ENCODE results near the gene RPL10.
"Not testable (repeated sequence)": the region's sequence is repeated elsewhere in the genome, so short reads cannot be mapped to it uniquely, and the experiment has no call there.

The RPL10 gene

DNA sequence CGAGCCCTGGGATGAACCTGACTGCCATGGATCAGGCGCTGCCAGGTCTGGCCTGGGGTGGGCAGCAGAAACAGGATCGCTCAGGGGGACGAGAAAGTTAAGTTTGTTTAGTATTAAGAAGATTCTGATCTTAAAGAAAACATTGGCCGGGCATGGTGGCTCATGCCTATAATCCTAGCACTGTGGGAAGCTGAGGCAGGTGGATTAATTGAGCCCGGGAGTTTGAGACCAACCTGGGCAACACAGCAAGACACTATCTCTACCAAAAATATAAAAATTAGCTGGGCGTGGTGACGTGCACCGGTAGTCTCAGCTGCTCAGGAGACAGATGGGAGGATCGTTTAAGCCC is 23.0 kb upstream of the RPL10 start:
- intact Hi-C loops (cut with DNase I), result no loop called here
- DNase-seq, result no peak

DNA sequence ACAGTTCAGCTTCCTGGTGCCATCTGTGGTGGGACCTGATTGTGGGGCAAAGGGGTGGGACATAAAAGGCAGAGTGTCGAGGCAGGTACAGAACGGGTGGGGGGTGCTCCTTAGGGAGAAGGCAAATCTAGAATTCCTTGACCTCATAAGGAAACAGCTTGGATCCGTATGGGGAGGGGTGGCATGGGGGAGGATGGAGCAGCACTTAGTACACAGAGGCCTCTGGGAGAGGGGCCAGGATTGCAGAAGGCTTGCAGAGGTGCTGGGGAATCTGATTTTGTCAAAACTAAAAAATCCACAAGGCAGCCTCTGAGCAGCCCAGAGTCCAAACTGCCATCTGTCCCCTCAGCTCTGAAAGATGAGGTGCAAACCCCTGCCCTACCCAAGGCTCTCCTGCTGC is 21.4 kb upstream of the RPL10 start:
- intact Hi-C loops (cut with DNase I), result no loop called here
- no peak for DNase-seq

DNA sequence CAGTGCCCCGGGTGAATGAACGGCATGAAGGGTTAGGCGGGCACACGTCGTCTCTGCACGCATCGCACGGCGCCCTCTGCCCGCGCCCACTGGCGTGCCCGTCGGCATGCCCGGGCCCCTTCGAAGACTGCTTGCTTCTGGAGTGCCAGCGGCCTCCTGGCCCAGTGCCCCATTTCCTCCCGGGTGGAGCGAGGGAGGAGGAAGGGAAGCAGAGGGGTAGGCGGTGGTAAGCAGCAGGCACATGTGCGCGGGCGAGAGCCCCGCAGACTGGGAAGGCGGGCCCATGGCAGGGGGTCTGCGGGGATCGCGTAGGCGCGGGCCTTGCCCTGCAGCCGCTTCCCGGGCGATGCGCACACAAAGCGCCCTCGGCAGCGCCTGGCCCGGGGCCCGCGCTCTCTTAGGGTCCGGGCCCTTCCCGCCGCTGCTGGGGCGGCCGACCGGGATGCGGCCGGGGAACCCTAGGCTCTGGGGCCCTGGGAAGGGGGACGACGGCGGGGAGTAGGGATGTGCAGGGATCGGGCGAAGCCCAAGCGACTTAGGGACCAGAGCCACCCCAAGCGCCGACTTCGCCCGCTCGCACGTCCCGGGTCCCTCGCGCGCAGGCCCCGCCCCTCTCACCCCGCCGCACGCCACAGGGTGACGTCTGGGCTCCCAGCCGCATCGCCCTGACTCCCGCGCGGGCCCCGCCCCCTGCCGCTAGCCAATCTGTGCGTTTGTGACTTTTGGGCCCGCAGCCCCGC is 19.9 kb upstream of the RPL10 start:
- intact Hi-C loops (cut with DNase I), result no loop called here
- DNase-seq, result peak in 4 of 10 donors; percentile 36 to 91 (median 52)

DNA sequence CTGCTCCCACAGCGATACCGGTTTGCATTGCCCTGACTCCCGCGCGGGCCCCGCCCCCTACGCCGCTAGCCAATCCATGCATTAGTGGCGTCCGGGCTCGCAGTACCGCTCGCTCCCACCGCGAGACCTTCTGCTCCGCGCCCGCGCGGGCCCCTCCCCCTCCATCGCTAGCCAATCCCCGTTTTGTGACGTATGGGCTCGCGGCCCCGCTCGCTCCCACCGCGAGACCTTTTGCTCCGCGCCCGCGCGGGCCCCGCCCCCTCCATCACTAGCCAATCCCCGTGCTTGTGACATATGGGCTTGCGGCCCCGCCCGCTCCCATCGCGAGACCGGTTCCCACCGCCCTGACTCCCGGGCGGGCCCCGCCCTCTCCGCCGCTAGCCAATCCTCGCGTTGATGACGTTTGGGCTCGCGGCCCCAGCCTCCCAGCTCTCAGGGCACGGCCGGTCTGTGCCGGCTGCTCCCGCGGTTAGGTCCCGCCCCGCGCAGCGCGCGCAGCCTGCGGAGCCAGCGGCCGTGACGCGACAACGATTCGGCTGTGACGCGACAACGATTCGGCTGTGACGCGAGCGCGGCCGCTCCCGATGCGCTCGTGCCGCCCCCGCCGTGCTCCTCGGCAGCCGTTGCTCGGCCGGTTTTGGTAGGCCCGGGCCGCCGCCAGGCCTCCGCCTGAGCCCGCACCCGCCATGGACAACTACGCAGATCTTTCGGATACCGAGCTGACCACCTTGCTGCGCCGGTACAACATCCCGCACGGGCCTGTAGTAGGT is 19.2 kb upstream of the RPL10 start, which contains the start of gene EMD:
Gene EMD (plus strand): TSS at position 497 of the 770 bp plus-strand sequence. CDS start 190 bp downstream, at position 687.
- intact Hi-C loops (cut with DNase I), result no loop called here
- peak; percentile 91 to 99 (median 96) for DNase-seq

DNA sequence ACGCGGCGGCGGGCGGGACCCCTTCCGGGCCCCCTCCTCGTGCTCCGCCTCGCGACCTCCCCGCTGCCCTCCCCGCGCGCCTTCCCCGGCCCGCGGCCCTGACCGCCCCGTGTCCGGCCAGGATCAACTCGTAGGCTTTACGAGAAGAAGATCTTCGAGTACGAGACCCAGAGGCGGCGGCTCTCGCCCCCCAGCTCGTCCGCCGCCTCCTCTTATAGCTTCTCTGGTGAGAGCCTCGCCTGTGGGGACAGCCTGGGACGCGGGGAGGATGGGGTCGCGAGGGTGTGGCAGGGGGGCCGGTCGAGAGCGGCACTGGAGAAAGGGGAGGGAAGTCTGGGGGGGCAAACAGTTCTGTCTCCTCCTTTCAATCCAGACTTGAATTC is 18.6 kb upstream of the RPL10 start:
- peak in 1 of 10 donors; percentile 77 for DNase-seq
- intact Hi-C loops (cut with DNase I), result no loop called here

DNA sequence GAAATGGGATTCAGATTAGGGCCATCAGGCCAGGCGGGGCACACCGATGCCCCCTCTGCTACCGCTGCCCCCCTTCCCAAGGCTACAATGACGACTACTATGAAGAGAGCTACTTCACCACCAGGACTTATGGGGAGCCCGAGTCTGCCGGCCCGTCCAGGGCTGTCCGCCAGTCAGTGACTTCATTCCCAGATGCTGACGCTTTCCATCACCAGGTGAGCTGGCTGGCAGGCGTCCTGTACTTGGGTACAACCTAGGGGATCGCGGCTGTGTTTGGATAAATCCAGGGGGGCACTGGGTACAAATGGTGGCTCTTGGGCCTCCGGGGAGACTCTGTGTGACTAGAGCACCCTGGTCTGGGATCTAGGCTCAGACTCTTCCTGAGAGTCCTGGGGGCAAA is 18.0 kb upstream of the RPL10 start:
- no peak for DNase-seq
- intact Hi-C loops (cut with DNase I), result no loop called here

DNA sequence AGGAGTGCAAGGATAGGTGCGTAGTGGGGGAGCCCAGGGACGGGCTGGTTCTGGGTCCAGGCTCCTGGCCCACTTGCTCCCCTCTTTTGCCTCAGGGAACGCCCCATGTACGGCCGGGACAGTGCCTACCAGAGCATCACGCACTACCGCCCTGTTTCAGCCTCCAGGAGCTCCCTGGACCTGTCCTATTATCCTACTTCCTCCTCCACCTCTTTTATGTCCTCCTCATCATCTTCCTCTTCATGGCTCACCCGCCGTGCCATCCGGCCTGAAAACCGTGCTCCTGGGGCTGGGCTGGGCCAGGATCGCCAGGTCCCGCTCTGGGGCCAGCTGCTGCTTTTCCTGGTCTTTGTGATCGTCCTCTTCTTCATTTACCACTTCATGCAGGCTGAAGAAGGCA is 17.4 kb upstream of the RPL10 start:
- intact Hi-C loops (cut with DNase I), result no loop called here
- no peak for DNase-seq

DNA sequence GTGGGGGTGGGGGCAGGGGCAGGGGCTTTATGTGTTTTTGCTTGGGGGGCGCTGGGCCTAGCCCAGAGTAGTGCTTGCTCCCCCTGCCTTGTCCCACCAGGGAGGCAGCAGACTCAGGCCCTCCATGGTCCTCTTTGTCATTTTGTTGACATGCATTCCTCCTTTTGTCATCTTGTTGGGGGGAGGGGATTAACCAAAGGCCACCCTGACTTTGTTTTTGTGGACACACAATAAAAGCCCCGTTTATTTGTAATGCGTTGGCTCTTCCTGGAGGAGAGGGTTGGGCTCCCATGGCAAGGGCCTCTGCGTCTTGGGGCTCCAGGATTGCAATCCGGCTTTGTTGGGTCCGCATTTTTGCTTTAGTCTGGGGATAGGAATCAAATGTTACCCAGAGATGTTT is 16.9 kb upstream of the RPL10 start:
- no peak for DNase-seq
- intact Hi-C loops (cut with DNase I), result no loop called here

DNA sequence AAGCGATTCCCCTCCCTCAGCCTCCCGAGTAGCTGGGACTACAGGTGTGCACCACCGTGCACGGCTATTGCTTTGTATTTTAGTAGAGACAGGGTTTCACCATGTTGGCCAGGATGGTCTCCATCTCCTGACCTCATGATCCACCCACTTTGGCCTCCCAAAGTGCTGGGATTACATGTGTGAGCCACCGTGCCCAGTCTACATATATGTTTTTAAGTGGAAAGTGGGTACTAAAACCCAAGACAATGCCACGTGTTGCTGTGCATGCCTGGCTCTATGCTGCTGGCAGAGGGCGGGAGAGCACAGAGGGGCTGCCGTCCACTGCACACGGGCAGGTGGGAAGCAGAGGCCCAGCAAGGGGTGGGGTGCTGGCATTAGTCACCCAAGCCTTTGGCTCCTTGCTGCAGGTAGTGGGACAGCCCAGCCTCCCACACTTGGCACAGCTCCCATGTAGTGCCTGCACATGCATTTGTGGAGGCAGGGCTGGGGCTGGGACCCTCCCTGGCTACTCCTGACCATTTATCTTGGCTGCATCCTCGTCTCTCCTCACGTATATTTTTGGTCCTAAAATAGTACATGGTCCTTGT is 15.6 kb upstream of the RPL10 start:
- intact Hi-C loops (cut with DNase I), result no loop called here
- no peak for DNase-seq

DNA sequence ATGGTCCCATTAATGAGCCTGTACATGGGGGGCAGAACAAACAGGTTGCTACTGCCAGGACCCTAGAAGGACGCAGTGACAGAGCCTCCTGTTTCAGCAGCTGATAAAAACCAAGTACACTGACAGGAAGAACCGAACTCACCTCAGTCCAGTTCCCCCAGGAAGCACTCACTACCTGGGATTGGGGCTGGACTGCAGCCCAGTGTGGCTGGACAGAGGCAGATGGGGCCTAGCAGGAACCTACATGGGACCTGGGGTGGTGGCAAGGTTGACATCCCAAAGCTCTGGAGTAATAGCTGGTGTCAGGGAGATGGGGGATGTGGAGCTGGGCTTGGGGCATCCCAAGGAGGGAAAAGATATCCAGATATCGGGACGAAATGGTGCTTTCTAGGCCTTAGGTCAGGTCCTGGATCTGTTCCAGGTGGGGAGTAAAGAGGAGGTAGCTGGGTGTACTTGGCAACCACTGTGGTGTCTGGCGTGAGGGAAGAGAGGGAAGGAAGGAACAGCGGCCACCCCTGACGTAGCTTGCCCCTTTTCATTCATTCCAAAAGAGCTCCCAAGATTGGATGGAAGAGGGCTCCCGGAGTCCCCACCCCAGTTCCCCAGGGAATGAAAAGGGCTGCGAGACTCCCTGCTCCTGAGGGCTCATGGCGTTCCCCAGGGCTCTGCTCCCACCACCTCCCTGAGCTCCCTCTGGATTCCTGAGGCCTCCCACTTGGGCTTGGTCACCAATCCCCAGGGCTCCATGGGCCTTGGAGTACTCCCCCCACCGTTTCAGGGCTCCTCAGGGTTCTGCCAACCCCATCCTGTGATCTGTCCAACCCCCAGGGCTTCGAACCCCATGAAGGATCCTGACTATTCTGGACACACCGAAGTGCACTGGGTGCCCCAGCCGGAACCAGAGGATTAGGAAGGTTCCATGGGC is 14.6 kb upstream of the RPL10 start:
- intact Hi-C loops (cut with DNase I), result no loop called here
- no peak for DNase-seq

DNA sequence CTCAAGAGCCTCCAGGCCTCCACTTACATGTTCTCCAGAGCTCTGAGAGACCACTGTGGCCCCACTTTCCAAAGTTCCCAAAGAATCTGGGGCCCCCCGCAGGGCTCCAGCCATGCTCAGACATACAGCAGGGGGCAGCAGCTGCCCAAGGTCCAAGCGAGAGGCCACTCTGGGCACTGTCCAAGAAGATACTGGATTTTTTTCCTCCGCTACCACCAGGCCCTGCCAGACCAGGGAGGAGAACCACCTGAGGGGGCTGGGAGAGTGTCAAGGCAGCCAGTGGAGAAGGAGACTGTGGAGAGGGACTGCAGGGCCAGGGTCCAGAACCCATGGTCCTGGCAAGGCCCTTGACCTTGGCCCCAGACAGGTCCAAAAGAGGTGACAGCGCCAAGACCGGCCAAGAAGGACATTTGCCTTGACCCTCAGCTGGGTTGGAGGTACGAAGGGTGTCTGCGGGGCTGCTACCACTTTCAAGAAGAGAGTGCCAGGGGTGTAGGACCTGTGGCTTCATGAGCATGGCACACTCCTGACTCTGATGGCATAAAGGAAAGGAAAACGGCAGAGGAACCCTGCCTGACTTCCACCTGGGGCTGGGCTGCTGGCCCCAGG is 13.8 kb upstream of the RPL10 start:
- DNase-seq, result no peak
- intact Hi-C loops (cut with DNase I), result no loop called here

DNA sequence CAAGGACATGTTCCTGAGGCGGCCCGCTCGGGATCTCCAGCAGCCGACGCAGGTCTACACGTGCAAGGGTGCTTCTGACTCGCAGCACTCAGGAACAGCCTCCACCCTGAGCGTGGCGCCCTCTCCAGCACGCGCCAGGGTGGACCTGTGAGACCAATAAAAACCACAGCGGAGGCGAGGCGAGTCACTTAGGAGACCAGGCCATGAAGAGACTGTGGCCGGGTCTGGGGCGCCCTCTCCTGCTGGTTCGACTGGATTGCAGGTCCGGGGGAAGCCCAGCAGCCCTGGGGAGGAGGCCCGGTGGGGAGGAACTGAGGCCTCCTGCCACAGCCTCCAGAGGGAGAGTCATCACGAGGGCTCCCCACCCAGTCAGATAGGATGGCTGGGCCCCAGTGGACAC is 10.1 kb upstream of the RPL10 start:
- intact Hi-C loops (cut with DNase I); DNase-seq: not testable (repeated sequence)

DNA sequence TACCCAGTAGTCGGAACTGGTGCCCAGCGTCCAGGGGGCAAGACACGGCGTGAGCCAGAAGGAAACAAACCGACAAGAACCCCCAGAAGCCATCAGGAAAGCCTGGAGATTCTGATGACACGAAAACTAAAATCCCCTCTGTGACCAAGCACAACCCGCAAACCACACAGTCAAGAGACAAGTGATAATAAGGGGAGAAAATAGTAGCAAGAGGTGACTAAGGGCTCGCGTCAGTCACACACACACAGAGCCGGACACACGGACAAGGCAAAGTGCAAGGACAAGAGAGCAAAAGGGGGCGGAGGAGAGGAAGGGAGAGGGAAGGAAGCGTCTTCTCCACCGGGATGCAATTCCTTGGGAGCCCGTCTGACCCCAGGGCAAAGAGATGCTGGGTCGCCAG is 9.5 kb upstream of the RPL10 start:
- intact Hi-C loops (cut with DNase I); DNase-seq: not testable (repeated sequence)

DNA sequence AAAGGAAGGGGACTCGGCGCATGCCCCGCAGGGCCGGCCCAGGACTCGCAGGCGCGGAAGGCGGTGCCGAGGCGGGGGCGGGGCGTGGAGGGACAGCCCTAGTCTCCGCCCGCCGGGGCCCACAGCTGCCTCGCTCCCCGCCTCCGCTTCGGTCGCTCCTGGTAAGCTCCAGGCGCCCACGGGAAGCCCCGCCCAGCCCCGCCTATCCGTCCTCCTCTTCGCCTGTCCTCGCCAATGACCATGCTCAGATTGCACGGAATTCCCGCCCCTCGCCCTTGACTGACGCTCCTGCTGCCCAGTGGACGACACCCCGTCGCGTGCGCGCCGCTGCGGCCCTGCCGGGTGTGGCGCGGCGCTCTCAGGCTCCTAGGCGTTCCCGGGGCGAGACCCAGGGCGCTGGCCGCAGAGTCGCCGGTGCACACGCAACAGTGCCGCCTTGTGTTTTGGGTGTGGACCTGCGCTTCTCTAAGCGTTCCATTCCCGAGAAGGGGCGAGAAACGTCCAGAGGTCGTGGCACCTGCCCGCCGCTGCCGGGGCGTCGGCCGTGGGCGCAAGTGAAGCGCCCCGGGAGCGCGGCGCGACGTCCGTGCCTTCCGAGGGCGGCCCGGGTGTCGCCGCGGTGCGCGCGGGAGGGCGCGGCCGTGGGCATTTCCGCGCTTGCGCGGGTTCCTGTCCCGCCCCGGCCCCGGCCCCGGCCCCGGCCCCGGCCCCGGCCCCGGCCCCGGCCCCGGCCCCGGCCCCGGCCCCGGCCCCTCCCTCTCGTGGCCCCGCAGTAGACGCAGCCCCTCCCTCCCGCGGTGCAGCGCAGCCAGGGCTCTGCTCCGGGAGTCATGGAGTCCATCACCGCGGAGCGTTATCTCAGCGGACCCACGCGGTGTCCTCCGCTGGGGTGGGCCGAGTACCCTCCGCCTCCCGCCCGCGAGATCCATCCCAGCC is 8.1 kb upstream of the RPL10 start:
- intact Hi-C loops (cut with DNase I); DNase-seq: not testable (repeated sequence)

DNA sequence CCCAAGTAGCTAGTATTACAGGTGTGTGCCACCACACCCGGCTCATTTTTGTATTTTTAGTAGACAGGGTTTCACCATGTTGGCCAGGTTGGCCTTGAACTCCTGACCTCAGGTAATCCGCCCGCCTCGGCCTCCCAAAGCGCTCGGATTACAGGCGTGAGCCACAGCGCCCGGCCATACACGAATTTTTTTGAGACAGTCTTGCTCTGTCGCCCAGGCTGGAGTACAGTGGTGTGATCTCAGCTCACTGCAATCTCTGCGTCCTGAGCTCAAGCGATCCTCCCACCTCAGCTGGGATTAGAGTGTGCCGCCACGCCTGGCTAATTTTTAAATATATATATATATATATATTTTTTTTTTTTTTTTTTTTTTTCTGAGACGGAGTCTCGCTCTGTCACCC is 1.8 kb upstream of the RPL10 start:
- not testable (repeated sequence) for DNase-seq
- intact Hi-C loops (cut with DNase I), result loop anchor here (5.0 kb wide), 1 partner anchor 136 kb away; no protein-coding TSS in a partner anchor

DNA sequence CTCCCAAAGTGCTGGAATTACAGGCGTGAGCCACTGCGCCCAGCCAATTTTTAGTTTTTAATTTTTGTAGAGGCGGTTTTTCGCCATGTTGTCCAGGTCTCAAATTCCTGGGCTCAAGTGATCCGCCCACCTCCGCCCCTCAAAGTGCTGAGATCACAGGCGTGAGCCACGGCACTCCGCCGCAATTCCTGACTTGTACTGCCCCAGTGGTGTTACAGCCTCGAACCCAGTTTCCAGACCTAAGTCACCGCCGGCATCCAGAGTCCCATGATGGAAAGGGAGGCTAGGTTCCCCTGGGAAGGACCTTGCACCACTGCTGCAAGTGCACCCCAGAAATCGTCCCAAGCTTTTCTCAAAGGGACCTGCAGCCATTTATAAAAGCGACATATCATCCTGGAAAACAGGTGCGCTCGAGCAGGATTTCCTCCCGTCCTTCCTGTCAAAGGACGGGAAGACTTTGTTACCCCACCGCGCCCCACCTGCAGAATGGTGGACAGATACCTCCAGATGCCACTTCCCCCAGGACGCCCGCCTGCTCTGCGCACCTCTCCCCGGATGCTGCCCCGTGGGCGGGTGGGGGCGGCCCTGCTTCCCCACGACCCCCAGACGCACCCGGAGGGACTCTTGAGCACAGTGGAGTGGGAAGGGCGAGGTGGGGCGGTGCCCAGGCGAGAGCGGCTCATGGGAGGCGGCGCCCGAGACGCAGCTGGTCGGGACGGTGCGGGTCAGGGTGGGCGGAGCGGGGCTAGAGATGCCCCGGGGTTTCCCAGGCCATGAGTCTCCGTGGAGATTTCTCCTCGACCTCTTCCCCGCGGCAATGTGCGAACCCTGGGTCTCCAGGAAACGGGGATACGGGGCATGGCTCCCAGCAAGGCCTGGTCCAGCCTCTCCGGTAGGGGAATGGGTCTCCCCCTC is 947 bp upstream of the RPL10 start:
- peak in 9 of 10 donors; percentile 25 to 93 (median 51) for DNase-seq
- intact Hi-C loops (cut with DNase I), result loop anchor here (5.0 kb wide), 1 partner anchor 135 kb away; no protein-coding TSS in a partner anchor

DNA sequence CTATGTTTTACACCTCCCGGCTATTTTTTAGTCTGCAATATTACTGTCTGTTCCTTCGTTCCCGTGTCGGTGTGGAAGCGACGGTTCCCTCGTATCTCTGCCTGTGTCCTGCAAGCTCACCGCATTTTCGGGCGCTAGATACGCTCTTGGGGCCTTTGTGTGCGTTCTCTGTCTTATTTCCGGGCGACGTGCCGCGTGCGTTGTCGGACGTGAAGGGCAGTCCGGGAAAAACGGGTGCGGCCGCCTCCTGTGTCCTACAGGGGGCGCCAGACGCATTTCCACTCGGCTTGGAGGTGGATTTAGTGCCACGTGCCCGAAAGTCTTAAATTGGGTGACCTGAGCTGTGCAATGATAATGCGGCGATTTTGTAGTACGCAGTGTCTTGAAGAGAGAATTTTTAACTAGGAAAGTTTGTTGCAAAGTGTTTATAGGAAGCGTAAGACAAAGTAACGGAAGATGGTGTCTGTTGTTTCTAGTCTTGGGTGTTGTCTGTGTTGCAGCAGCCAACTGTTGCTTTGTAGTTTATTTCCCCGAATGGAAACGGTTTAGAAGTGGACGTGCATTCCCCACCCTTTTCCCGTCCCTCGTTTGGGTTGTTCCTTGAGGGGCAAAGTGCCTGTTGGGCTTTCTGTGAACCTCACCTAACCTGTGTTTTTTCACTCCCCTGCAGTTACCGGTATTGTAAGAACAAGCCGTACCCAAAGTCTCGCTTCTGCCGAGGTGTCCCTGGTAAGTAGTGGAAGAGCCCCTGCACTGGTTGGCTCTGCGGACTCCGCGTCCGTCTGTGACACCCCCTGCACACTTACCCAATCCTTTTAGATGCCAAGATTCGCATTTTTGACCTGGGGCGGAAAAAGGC is 720 bp downstream of the RPL10 start:
- intact Hi-C loops (cut with DNase I), result loop anchor here (5.0 kb wide), 1 partner anchor 133 kb away; no protein-coding TSS in a partner anchor
- DNase-seq, result peak; percentile 72 to 97 (median 80)
